Skeletal muscle satellite cell (primary cell): ENCODE results near the gene ASB1.

Experiments
- H3K27me3 ChIP-seq: 2 replicates; pipeline ENCODE4 v1.7.0; 2013; ENCODE audit warnings: low read length; ENCODE audit not compliant: control insufficient read depth, insufficient read depth
- H3K36me3 ChIP-seq: 2 replicates; pipeline ENCODE4 v1.7.0; 2013; ENCODE audit warnings: mild to moderate bottlenecking, control low read depth, low read length; ENCODE audit not compliant: insufficient read depth
- H3K4me1 ChIP-seq: 2 replicates; pipeline ENCODE4 v1.7.0; 2013; ENCODE audit warnings: low read length; ENCODE audit not compliant: control insufficient read depth, insufficient read depth
- H3K4me2 ChIP-seq: 2 replicates; pipeline ENCODE4 v1.7.0; 2013; ENCODE audit warnings: mild to moderate bottlenecking, low read length
- H3K4me3 ChIP-seq: 2 replicates; pipeline ENCODE4 v1.7.0; 2013; ENCODE audit warnings: low read length
- H3K9ac ChIP-seq: 2 replicates; pipeline ENCODE4 v1.7.0; 2013; ENCODE audit warnings: mild to moderate bottlenecking, low read depth, low read length, moderate library complexity
- H3K9me3 ChIP-seq: replicated peaks from 2 replicates; pipeline ENCODE4 v1.7.0; 2013; ENCODE audit warnings: mild to moderate bottlenecking, control low read depth, low read length

Gene ASB1

GRCh38 chr2:238466243-238466756 lies 39.6 kb downstream of the ASB1 start:
- Histone ChIP-seq H3K27me3 (no peaks in the 10 kb centered on the region), H3K4me1 (peaks cover 10% of the 10 kb centered on the region), H3K36me3 (no peaks in the 10 kb centered on the region), H3K4me3 (no peak overlapping the region), H3K4me2 (no peak overlapping the region), H3K9ac (no peak overlapping the region), H3K9me3 (no peaks in the 10 kb centered on the region)

GRCh38 chr2:238467062-238467461 lies 40.3 kb downstream of the ASB1 start:
- Histone ChIP-seq H3K4me3 (no peak overlapping the region), H3K9me3 (no peaks in the 10 kb centered on the region), H3K36me3 (no peaks in the 10 kb centered on the region), H3K4me1 (peaks cover 10% of the 10 kb centered on the region), H3K4me2 (no peak overlapping the region), H3K27me3 (no peaks in the 10 kb centered on the region), H3K9ac (no peak overlapping the region)

GRCh38 chr2:238467792-238468191 lies 41.1 kb downstream of the ASB1 start:
- Histone ChIP-seq H3K4me1 (peaks cover 10% of the 10 kb centered on the region), H3K9me3 (no peaks in the 10 kb centered on the region), H3K36me3 (no peaks in the 10 kb centered on the region), H3K4me2 (no peak overlapping the region), H3K4me3 (no peak overlapping the region), H3K9ac (peak overlapping the region; percentile 42), H3K27me3 (no peaks in the 10 kb centered on the region)

- Histone ChIP-seq H3K36me3 (no peaks in the 10 kb centered on the region), H3K4me1 (peaks cover 10% of the 10 kb centered on the region), H3K9ac (no peak overlapping the region), H3K27me3 (no peaks in the 10 kb centered on the region), H3K4me3 (no peak overlapping the region), H3K4me2 (no peak overlapping the region), H3K9me3 (no peaks in the 10 kb centered on the region)
These were observed 42.4 kb downstream of the ASB1 start for GRCh38 chr2:238469155-238469554.

GRCh38 chr2:238473014-238473413 lies 46.3 kb downstream of the ASB1 start:
- Histone ChIP-seq H3K4me3 (no peak overlapping the region), H3K9me3 (no peaks in the 10 kb centered on the region), H3K36me3 (no peaks in the 10 kb centered on the region), H3K4me1 (peaks cover 4% of the 10 kb centered on the region), H3K9ac (no peak overlapping the region), H3K27me3 (no peaks in the 10 kb centered on the region), H3K4me2 (no peak overlapping the region)

GRCh38 chr2:238473523-238473922 lies 46.8 kb downstream of the ASB1 start:
- Histone ChIP-seq H3K36me3 (no peaks in the 10 kb centered on the region), H3K9me3 (no peaks in the 10 kb centered on the region), H3K4me2 (no peak overlapping the region), H3K4me3 (no peak overlapping the region), H3K9ac (no peak overlapping the region), H3K4me1 (no peaks in the 10 kb centered on the region), H3K27me3 (no peaks in the 10 kb centered on the region)

GRCh38 chr2:238475034-238475433 lies 48.3 kb downstream of the ASB1 start:
- no peak overlapping the region for H3K4me2 ChIP-seq

GRCh38 chr2:238475566-238475965 lies 48.8 kb downstream of the ASB1 start:
- no peak overlapping the region for H3K9ac ChIP-seq
- H3K4me3 ChIP-seq = no peak overlapping the region
- H3K9me3 ChIP-seq = peaks cover 8% of the 10 kb centered on the region
- H3K27me3 ChIP-seq = no peaks in the 10 kb centered on the region
- no peaks in the 10 kb centered on the region for H3K4me1 ChIP-seq
- no peaks in the 10 kb centered on the region for H3K36me3 ChIP-seq
- no peak overlapping the region for H3K4me2 ChIP-seq

More at GRCh38 chr2:238475034-238475433, 48.3 kb downstream of the ASB1 start:
- no peaks in the 10 kb centered on the region for H3K4me1 ChIP-seq
- peaks cover 2% of the 10 kb centered on the region for H3K9me3 ChIP-seq
- no peaks in the 10 kb centered on the region for H3K27me3 ChIP-seq
- H3K9ac ChIP-seq = no peak overlapping the region
- H3K4me3 ChIP-seq = no peak overlapping the region
- no peaks in the 10 kb centered on the region for H3K36me3 ChIP-seq

GRCh38 chr2:238476258-238476657 lies 49.5 kb downstream of the ASB1 start:
- Histone ChIP-seq H3K4me1 (no peaks in the 10 kb centered on the region), H3K4me2 (no peak overlapping the region), H3K36me3 (no peaks in the 10 kb centered on the region), H3K9ac (no peak overlapping the region), H3K27me3 (no peaks in the 10 kb centered on the region), H3K9me3 (peaks cover 8% of the 10 kb centered on the region), H3K4me3 (no peak overlapping the region)

- Histone ChIP-seq H3K4me1 (no peaks in the 10 kb centered on the region), H3K4me2 (no peak overlapping the region), H3K4me3 (no peak overlapping the region), H3K9me3 (peaks cover 8% of the 10 kb centered on the region), H3K9ac (no peak overlapping the region), H3K36me3 (no peaks in the 10 kb centered on the region), H3K27me3 (no peaks in the 10 kb centered on the region)
These were observed 51.5 kb downstream of the ASB1 start for GRCh38 chr2:238478216-238478615.

GRCh38 chr2:238479847-238480246 lies 53.1 kb downstream of the ASB1 start:
- H3K4me1 ChIP-seq = no peaks in the 10 kb centered on the region
- H3K36me3 ChIP-seq = no peaks in the 10 kb centered on the region
- H3K27me3 ChIP-seq = no peaks in the 10 kb centered on the region
- no peak overlapping the region for H3K9ac ChIP-seq
- peaks cover 8% of the 10 kb centered on the region for H3K9me3 ChIP-seq
- no peak overlapping the region for H3K4me2 ChIP-seq
- no peak overlapping the region for H3K4me3 ChIP-seq

- Histone ChIP-seq H3K36me3 (no peaks in the 10 kb centered on the region), H3K4me3 (no peak overlapping the region), H3K9me3 (peaks cover 8% of the 10 kb centered on the region), H3K9ac (no peak overlapping the region), H3K4me2 (no peak overlapping the region), H3K27me3 (no peaks in the 10 kb centered on the region), H3K4me1 (no peaks in the 10 kb centered on the region)
These were observed 56.3 kb downstream of the ASB1 start for GRCh38 chr2:238483021-238483420.
